ENCODE measurements around the gene PRPF19. TPM values are rescaled to one million over a fixed set of nuclear protein-coding genes. Genes with fewer than 3 reads are reported as not detected.

Gene PRPF19
- total and polyA plus RNA-seq, 9 of the 15 experiments (the other 6 are each of a cell fraction or from before 2014, with no cell fraction given), result 9.4 to 212 (median 73.2) TPM

GRCh38 chr11:60844045-60844869, 62.1 kb downstream of the PRPF19 start (continued):
- TF ChIP-seq ZNF75A (CRISPR knock-in tag; IDR thresholded peaks at IDR 0.05) (no peak), RBFOX2 (IDR thresholded peaks at IDR 0.05; ENCODE audit: low read depth, low read length) (peak; percentile 32; the same call in 1 of the 2 replicates), ETS1 (conservative IDR thresholded peaks at IDR 0.05; ENCODE audit: control insufficient read depth, low read depth, low read length) (0 out of 2 replicates have a peak, but pooled peaks have one; percentile 46), MNT (conservative IDR thresholded peaks at IDR 0.05) (peak in 1 of 2 experiments; percentile 62; a peak in 3 of 4 replicates), ZFP1 (CRISPR knock-in tag; IDR thresholded peaks at IDR 0.05) (no peak), ARID4B (CRISPR knock-in tag; IDR thresholded peaks at IDR 0.05) (0 out of 2 replicates have a peak, but pooled peaks have one; percentile 25), ZNF175 (CRISPR knock-in tag; IDR thresholded peaks at IDR 0.05; ENCODE audit: low read depth) (no peak)
